Ovary (tissue), 3 donors: ENCODE results near the gene KLK10.

Experiments
- CTCF ChIP-seq, 3 donors: fragments of 450-650 bp in 2 of 3; fragments of 200-600 bp in 1 of 3; IDR thresholded peaks; one replicate each; pipeline versions ENCODE4 v1.5.1 to v1.8.0; 2016 to 2022; ENCODE audit warnings: antibody characterized with exemption in 3 of 3, mild to moderate bottlenecking in 1 of 3
- POLR2A ChIP-seq: fragments of 450-650 bp; IDR thresholded peaks from one replicate; pipeline ENCODE4 v1.6.1; 2017; ENCODE audit warnings: antibody characterized with exemption, mild to moderate bottlenecking, moderate library complexity
- donor health status: DM: no; HTN: no; CAD: no.

GRCh38 chr19:51065221-51065960 lies 45.9 kb upstream of the KLK10 start:
- TF ChIP-seq CTCF (IDR thresholded peaks at IDR 0.05): no peak
- TF ChIP-seq POLR2A: no peak
